H9 (cell line): Measurements from ENCODE around the gene KCTD16. TPM values are rescaled to one million over a fixed set of nuclear protein-coding genes. Genes with fewer than 3 reads are reported as not detected.

ENCODE experiments used
- DNase-seq: peaks from one replicate; pipeline ENCODE4 v3.0.0-alpha.2; 2017
- H2AFZ ChIP-seq: one replicate; pipeline ENCODE4 v1.6.1; 2013; ENCODE audit warnings: mild to moderate bottlenecking, low read length, control low read depth, moderate library complexity
- H2AK5ac ChIP-seq: 2 replicates; pipeline ENCODE4 v1.6.1; 2013; ENCODE audit warnings: low read length, control low read depth, mixed read lengths; ENCODE audit not compliant: insufficient read length
- H2BK120ac ChIP-seq: one replicate; pipeline ENCODE4 v1.6.1; 2013; ENCODE audit warnings: low read depth, mild to moderate bottlenecking, low read length, control low read depth, inconsistent platforms; ENCODE audit not compliant: poor library complexity, severe bottlenecking
- H2BK12ac ChIP-seq: 2 replicates; pipeline ENCODE4 v1.6.1; 2013; ENCODE audit warnings: low read length, control low read depth, mixed read lengths, low read depth; ENCODE audit not compliant: insufficient read length
- H2BK15ac ChIP-seq: 2 replicates; pipeline ENCODE4 v1.6.1; 2013; ENCODE audit warnings: low read depth, low read length, control low read depth
- H2BK20ac ChIP-seq: one replicate; pipeline ENCODE4 v1.6.1; 2013; ENCODE audit warnings: low read depth, mild to moderate bottlenecking, low read length, control low read depth, inconsistent platforms; ENCODE audit not compliant: poor library complexity, severe bottlenecking
- H2BK5ac ChIP-seq: 2 replicates; pipeline ENCODE4 v1.6.1; 2013; ENCODE audit warnings: low read length, control low read depth, mixed read lengths; ENCODE audit not compliant: insufficient read length
- H3K14ac ChIP-seq: 2 replicates; pipeline ENCODE4 v1.6.1; 2013; ENCODE audit warnings: low read length, control low read depth; ENCODE audit not compliant: insufficient read depth
- H3K18ac ChIP-seq: 2 replicates; pipeline ENCODE4 v1.6.1; 2013; ENCODE audit warnings: low read depth, mild to moderate bottlenecking, mixed read lengths, low read length, control low read depth; ENCODE audit not compliant: insufficient read length
- H3K23ac ChIP-seq: 2 replicates; pipeline ENCODE4 v1.6.1; 2013; ENCODE audit warnings: low read length, control low read depth, mixed read lengths, low read depth; ENCODE audit not compliant: insufficient read length
- H3K23me2 ChIP-seq: 2 replicates; pipeline ENCODE4 v1.6.1; 2013; ENCODE audit warnings: low read depth, mild to moderate bottlenecking, mixed read lengths, low read length, control low read depth; ENCODE audit not compliant: insufficient read length, poor library complexity, severe bottlenecking
- H3K27ac ChIP-seq: 2 replicates; pipeline ENCODE4 v1.5.1; 2013; ENCODE audit warnings: low read length, control low read depth, mixed read lengths, low read depth; ENCODE audit not compliant: insufficient read length
- H3K27me3 ChIP-seq: 2 replicates; pipeline ENCODE4 v1.6.1; 2013; ENCODE audit warnings: low read length, control low read depth, inconsistent platforms; ENCODE audit not compliant: insufficient read depth
- H3K4ac ChIP-seq: 2 replicates; pipeline ENCODE4 v1.6.1; 2013; ENCODE audit warnings: low read depth, mild to moderate bottlenecking, control low read depth, inconsistent platforms, low read length, moderate library complexity
- H3K4me1 ChIP-seq: 2 replicates; pipeline ENCODE4 v1.6.1; 2013; ENCODE audit warnings: low read length, control low read depth, inconsistent platforms; ENCODE audit not compliant: insufficient read depth
- H3K4me2 ChIP-seq: 2 replicates; pipeline ENCODE4 v1.6.1; 2013; ENCODE audit warnings: low read length, control low read depth, mixed read lengths; ENCODE audit not compliant: insufficient read length, insufficient read depth
- H3K56ac ChIP-seq: 2 replicates; pipeline ENCODE4 v1.6.1; 2013; ENCODE audit warnings: low read depth, mild to moderate bottlenecking, mixed read lengths, low read length, control low read depth; ENCODE audit not compliant: insufficient read length
- H3K79me1 ChIP-seq: 2 replicates; pipeline ENCODE4 v1.6.1; 2013; ENCODE audit warnings: low read depth, mild to moderate bottlenecking, moderate library complexity, low read length, control low read depth, inconsistent platforms; ENCODE audit not compliant: insufficient read depth, poor library complexity, severe bottlenecking
- H3K79me2 ChIP-seq: 2 replicates; pipeline ENCODE4 v1.6.1; 2013; ENCODE audit warnings: low read length, control low read depth, inconsistent platforms; ENCODE audit not compliant: insufficient read depth
- H3K9ac ChIP-seq: 2 replicates; pipeline ENCODE4 v1.6.1; 2013; ENCODE audit warnings: low read length, control low read depth, mixed read lengths; ENCODE audit not compliant: insufficient read length; ENCODE audit errors: extremely low read depth
- H3K9me3 ChIP-seq: one replicate; pipeline ENCODE4 v1.6.1; 2013; ENCODE audit warnings: low read depth, low read length, inconsistent platforms; ENCODE audit not compliant: control insufficient read depth
- H3T11ph ChIP-seq: one replicate; pipeline ENCODE4 v1.6.1; 2013; ENCODE audit warnings: mild to moderate bottlenecking, low read length, control low read depth, inconsistent platforms
- H4K20me1 ChIP-seq: one replicate; pipeline ENCODE4 v1.6.1; 2013; ENCODE audit not compliant: control insufficient read depth, insufficient read length, insufficient read depth
- H4K5ac ChIP-seq: 2 replicates; pipeline ENCODE4 v1.6.1; 2013; ENCODE audit warnings: low read depth, mild to moderate bottlenecking, mixed read lengths, low read length, control low read depth; ENCODE audit not compliant: insufficient read length
- H4K8ac ChIP-seq: replicated peaks from 2 replicates; pipeline ENCODE4 v1.6.1; 2013; ENCODE audit warnings: low read length, control low read depth, mixed read lengths, low read depth; ENCODE audit not compliant: insufficient read length
- H4K91ac ChIP-seq: 2 replicates; pipeline ENCODE4 v1.6.1; 2013; ENCODE audit warnings: low read depth, mild to moderate bottlenecking, moderate library complexity, mixed read lengths, low read length, control low read depth; ENCODE audit not compliant: insufficient read length
- H3K27ac Mint-ChIP-seq, 3 experiments: 2 replicates in 2 of 3; 3 replicates in 1 of 3; pipeline ENCODE4 v1.8.0; 2020 to 2021; ENCODE audit warnings: mixed read lengths in 3 of 3, mild to moderate bottlenecking in 1 of 3, moderate library complexity in 1 of 3
- H3K27me3 Mint-ChIP-seq: 2 replicates; pipeline ENCODE4 v1.8.0; 2021; ENCODE audit warnings: low read depth, mild to moderate bottlenecking, moderate library complexity, mixed read lengths
- H3K36me3 Mint-ChIP-seq, 3 experiments: 2 replicates in 2 of 3; 3 replicates in 1 of 3; pipeline ENCODE4 v1.8.0; 2020 to 2021; ENCODE audit warnings: low read depth in 3 of 3, mixed read lengths in 3 of 3; ENCODE audit not compliant: insufficient read depth in 1 of 3
- H3K4me1 Mint-ChIP-seq, 2 experiments: 2 replicates each; pipeline ENCODE4 v1.8.0; 2020; ENCODE audit warnings: mixed read lengths in 2 of 2
- H3K4me3 Mint-ChIP-seq, 2 experiments: 2 replicates in 1 of 2; 3 replicates in 1 of 2; pipeline ENCODE4 v1.8.0; 2020 to 2021; ENCODE audit warnings: mild to moderate bottlenecking in 2 of 2, mixed read lengths in 2 of 2, moderate library complexity in 1 of 2
- H3K9me3 Mint-ChIP-seq, 2 experiments: 2 replicates in 1 of 2; 3 replicates in 1 of 2; pipeline ENCODE4 v1.8.0; 2020; ENCODE audit warnings: mild to moderate bottlenecking in 2 of 2, mixed read lengths in 2 of 2, moderate library complexity in 1 of 2
- WGBS: extraction: QIAGEN DNeasy Blood & Tissue Kit; methylation state at CpG from one replicate; pipeline ENCODE4 v1.1.7; 2013; ENCODE audit warnings: missing lambda C conversion rate, low lambda C conversion rate, mixed read lengths; ENCODE audit not compliant: insufficient read length; ENCODE audit errors: extremely low coverage; 5-methylcytosine and 5-hydroxymethylcytosine counted together
- total RNA-seq: library from RNA; stranded (reverse); gene quantifications from 2 replicates; pipeline ENCODE4 v1.2.1, GENCODE V29; 2021
- TF ChIP-seq, protein P1 (sequence below): fragments of 200-600 bp; sonication (generic); conservative IDR thresholded peaks from 3 replicates; pipeline ENCODE4 v1.8.0; 2021; ENCODE audit warnings: antibody characterized with exemption, mild to moderate bottlenecking

KCTD16 gene
- total RNA-seq, 1 experiment from 2014 or later = 0.09 TPM

DNA sequence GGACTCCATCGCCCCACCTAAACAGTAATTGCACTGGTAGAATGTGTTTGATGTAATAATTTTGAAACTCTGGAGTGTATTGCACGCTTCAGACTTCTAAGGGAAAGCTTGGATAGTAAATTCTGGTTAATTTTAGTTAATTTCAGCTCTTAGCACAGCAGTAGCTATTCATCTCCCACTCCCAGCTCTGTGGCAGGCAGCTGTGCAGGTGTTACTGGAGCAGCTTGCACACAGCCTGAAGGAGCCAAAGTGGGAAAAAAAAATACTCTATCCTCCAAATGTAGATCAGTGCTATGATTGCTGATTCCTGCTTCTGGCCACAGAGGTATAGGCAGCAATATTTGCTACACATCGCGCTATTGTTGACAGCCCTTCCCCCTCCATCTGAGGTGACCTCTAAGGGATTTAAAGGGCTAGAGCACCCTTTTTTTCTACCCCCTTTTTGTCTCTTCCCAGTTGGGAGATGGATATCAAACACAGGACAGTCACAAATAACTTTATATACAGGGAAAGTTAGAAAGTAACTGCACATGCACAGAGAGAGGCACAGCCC, 97.4 kb downstream of the KCTD16 start:
- Histone ChIP-seq H3K27ac (no peak overlapping the region), H3K4ac (no peak overlapping the region), H3K4me2 (no peak overlapping the region), H4K20me1 (no peaks in the 10 kb centered on the region), H2AFZ (peak overlapping the region; percentile 1), H4K91ac (no peak overlapping the region), H3K14ac (no peak overlapping the region), H3K27me3 (no peaks in the 10 kb centered on the region), H4K8ac (no peak overlapping the region), H2BK15ac (no peak overlapping the region), H3K23ac (no peak overlapping the region), H3K23me2 (no peaks in the 10 kb centered on the region), H2BK12ac (no peak overlapping the region), H2BK20ac (no peak overlapping the region), H2BK5ac (no peak overlapping the region), H4K5ac (no peak overlapping the region), H2BK120ac (no peak overlapping the region), H3K56ac (no peak overlapping the region), H3K79me1 (no peaks in the 10 kb centered on the region), H3T11ph (no peak overlapping the region), H2AK5ac (no peak overlapping the region), H3K9ac (no peak overlapping the region), H3K18ac (no peak overlapping the region), H3K9me3 (no peaks in the 10 kb centered on the region), H3K79me2 (no peaks in the 10 kb centered on the region), H3K4me1 (no peaks in the 10 kb centered on the region)
- TF ChIP-seq, protein P1, sequence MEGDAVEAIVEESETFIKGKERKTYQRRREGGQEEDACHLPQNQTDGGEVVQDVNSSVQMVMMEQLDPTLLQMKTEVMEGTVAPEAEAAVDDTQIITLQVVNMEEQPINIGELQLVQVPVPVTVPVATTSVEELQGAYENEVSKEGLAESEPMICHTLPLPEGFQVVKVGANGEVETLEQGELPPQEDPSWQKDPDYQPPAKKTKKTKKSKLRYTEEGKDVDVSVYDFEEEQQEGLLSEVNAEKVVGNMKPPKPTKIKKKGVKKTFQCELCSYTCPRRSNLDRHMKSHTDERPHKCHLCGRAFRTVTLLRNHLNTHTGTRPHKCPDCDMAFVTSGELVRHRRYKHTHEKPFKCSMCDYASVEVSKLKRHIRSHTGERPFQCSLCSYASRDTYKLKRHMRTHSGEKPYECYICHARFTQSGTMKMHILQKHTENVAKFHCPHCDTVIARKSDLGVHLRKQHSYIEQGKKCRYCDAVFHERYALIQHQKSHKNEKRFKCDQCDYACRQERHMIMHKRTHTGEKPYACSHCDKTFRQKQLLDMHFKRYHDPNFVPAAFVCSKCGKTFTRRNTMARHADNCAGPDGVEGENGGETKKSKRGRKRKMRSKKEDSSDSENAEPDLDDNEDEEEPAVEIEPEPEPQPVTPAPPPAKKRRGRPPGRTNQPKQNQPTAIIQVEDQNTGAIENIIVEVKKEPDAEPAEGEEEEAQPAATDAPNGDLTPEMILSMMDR = no peak
- H3K27me3 Mint-ChIP-seq = no peaks in the 10 kb centered on the region
- H3K9me3 Mint-ChIP-seq = peaks cover 10 to 20% of the 10 kb centered on the region in 2 experiments; a peak in 4 of 5 replicates
- no peak for DNase-seq
- H3K4me3 Mint-ChIP-seq = 0 out of 5 replicates have a peak overlapping the region, but pooled peaks of 1 of the 2 experiments have one; percentile 13
- no peak overlapping the region; a peak in 1 of 7 replicates for H3K27ac Mint-ChIP-seq
- H3K36me3 Mint-ChIP-seq = peaks cover 0 to 23% (median 0%) of the 10 kb centered on the region in 3 experiments; a peak in 2 of 7 replicates
- WGBS = no CpG with 5 or more reads among the region's 4 CpGs
- peaks cover 16 to 20% of the 10 kb centered on the region in 2 experiments for H3K4me1 Mint-ChIP-seq
